Gastroesophageal sphincter (tissue), 3 donors: ENCODE data around the gene PPP6C.

Experiments used
- EP300 ChIP-seq: sonication (generic); formaldehyde crosslinking; IDR thresholded peaks from one replicate; pipeline ENCODE4 v1.6.1; 2017; ENCODE audit warnings: antibody characterized with exemption, mild to moderate bottlenecking
- POLR2A ChIP-seq, 2 donors: fragments of 450-650 bp; IDR thresholded peaks; one replicate each; pipeline ENCODE4 v1.6.1; 2017; ENCODE audit warnings: antibody characterized with exemption in 2 of 2, mild to moderate bottlenecking in 2 of 2, moderate library complexity in 1 of 2
- POLR2AphosphoS5 ChIP-seq: sonication (generic); formaldehyde crosslinking; IDR thresholded peaks from one replicate; pipeline ENCODE4 v1.6.1; 2017; ENCODE audit warnings: antibody characterized with exemption
- TF ChIP-seq, protein P1 (sequence below), 4 experiments: fragments of 200-600 bp in 2 of 4; fragments of 450-650 bp in 2 of 4; sonication (generic) in 1 of 4; IDR thresholded peaks; one replicate each; pipeline ENCODE4 v1.5.1; 2017 to 2019; ENCODE audit warnings: antibody characterized with exemption in 4 of 4, mild to moderate bottlenecking in 2 of 4, moderate library complexity in 2 of 4

DNA sequence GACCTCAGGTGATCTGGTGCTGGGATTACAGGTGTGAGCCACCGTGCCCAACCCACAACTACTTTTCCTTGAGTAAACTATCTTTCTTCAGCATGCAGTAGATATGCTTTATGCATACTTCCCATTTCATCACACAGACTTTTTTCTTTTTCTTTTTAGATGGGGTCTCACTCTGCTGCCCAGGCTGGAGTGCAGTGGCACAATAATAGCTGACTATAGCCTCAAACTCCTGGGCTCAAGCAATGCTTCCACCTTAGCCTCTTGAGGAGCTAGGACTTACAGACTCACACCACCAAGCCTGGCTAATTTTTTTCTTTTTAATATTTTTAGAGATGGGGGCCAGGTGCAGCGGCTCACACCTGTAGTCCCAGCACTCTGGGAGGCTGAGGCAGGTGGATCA lies 22.8 kb downstream of the PPP6C start:
- TF ChIP-seq EP300, result no peak
- TF ChIP-seq POLR2AphosphoS5, result no peak
- TF ChIP-seq, protein P1, sequence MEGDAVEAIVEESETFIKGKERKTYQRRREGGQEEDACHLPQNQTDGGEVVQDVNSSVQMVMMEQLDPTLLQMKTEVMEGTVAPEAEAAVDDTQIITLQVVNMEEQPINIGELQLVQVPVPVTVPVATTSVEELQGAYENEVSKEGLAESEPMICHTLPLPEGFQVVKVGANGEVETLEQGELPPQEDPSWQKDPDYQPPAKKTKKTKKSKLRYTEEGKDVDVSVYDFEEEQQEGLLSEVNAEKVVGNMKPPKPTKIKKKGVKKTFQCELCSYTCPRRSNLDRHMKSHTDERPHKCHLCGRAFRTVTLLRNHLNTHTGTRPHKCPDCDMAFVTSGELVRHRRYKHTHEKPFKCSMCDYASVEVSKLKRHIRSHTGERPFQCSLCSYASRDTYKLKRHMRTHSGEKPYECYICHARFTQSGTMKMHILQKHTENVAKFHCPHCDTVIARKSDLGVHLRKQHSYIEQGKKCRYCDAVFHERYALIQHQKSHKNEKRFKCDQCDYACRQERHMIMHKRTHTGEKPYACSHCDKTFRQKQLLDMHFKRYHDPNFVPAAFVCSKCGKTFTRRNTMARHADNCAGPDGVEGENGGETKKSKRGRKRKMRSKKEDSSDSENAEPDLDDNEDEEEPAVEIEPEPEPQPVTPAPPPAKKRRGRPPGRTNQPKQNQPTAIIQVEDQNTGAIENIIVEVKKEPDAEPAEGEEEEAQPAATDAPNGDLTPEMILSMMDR (IDR thresholded peaks at IDR 0.05), result no peak
- no peak for TF ChIP-seq POLR2A (IDR thresholded peaks at IDR 0.05)
